B cell (primary cell): ENCODE data around the gene ATP6V1B1. TPM values are rescaled to one million over a fixed set of nuclear protein-coding genes. Genes with fewer than 3 reads are reported as not detected.

ENCODE experiments used
- ATAC-seq: fragments of 200-7000 bp; cut with Tn5 transposase; one replicate; pipeline ENCODE4 v1.10.0; 2021; ENCODE audit warnings: low read depth, mild to moderate bottlenecking, moderate number of reproducible peaks, moderate library complexity
- CTCF ChIA-PET: fragments of 350-600 bp; sonication (Branson Sonifier 250); formaldehyde crosslinking; loops from one replicate; lab custom pipeline; 2021; ENCODE audit warnings: antibody characterized with exemption, inconsistent platforms; lab: Charles Lee
- POLR2A ChIA-PET: fragments of 350-600 bp; sonication (Branson Sonifier 250); formaldehyde crosslinking; loops from one replicate; lab custom pipeline; 2021; ENCODE audit warnings: antibody characterized with exemption; lab: Charles Lee
- DNase-seq: peaks from one replicate; pipeline ENCODE4 v3.0.0; 2013
- H2AFZ ChIP-seq: 2 replicates; pipeline ENCODE4 v1.6.1; 2012; ENCODE audit warnings: mild to moderate bottlenecking, low read depth, low read length; ENCODE audit not compliant: insufficient read depth, poor library complexity, severe bottlenecking
- H3K27ac ChIP-seq, 2 donors: 1 replicate in 1 of 2; 2 replicates in 1 of 2; pipeline ENCODE4 v1.5.1; 2012 to 2013; ENCODE audit warnings: low read length in 2 of 2, mild to moderate bottlenecking in 2 of 2, moderate library complexity in 1 of 2
- H3K27me3 ChIP-seq, 4 experiments: fragments of 200-600 bp in 1 of 4; sonication (generic) in 1 of 4; replicated peaks in 1 of 4; 1 replicate in 2 of 4; 2 replicates in 2 of 4; pipeline versions ENCODE4 v1.6.1 to v1.7.0; 2013 to 2016; ENCODE audit warnings: low read length in 3 of 4, mild to moderate bottlenecking in 2 of 4, mixed read lengths in 1 of 4, moderate library complexity in 1 of 4; ENCODE audit not compliant: insufficient read depth in 4 of 4, control insufficient read depth in 3 of 4; ENCODE audit errors: control extremely low read depth in 1 of 4
- H3K36me3 ChIP-seq, 2 experiments: replicated peaks in 1 of 2; 1 replicate in 1 of 2; 2 replicates in 1 of 2; pipeline versions ENCODE4 v1.6.1 to v1.7.1; 2013; ENCODE audit warnings: low read length in 1 of 2; ENCODE audit not compliant: insufficient read depth in 2 of 2, control insufficient read depth in 1 of 2; ENCODE audit errors: control extremely low read depth in 1 of 2, extremely low read depth in 1 of 2
- H3K4me1 ChIP-seq, 2 donors: fragments of 200-600 bp in 1 of 2; sonication (generic) in 1 of 2; 1 replicate in 1 of 2; 2 replicates in 1 of 2; pipeline versions ENCODE4 v1.5.1 to v1.6.1; 2013 to 2017; ENCODE audit warnings: low read length in 2 of 2; ENCODE audit not compliant: control insufficient read depth in 2 of 2, insufficient read depth in 2 of 2
- H3K4me2 ChIP-seq: replicated peaks from 2 replicates; pipeline ENCODE3; 2012; ENCODE audit warnings: mild to moderate bottlenecking, low read depth, low read length; ENCODE audit not compliant: poor library complexity, severe bottlenecking
- H3K4me3 ChIP-seq, 5 experiments: fragments of 200-600 bp in 1 of 5; sonication (generic) in 1 of 5; 1 replicate in 3 of 5; 2 replicates in 2 of 5; pipeline versions ENCODE4 v1.5.1 to v1.7.0; 2011 to 2016; ENCODE audit warnings: low read length in 4 of 5, mild to moderate bottlenecking in 4 of 5, low read depth in 2 of 5, control low read depth in 1 of 5, moderate library complexity in 1 of 5; ENCODE audit not compliant: insufficient read depth in 1 of 5; ENCODE audit errors: control extremely low read depth in 1 of 5, extremely low read depth in 1 of 5
- H3K79me2 ChIP-seq: fragments of 200-600 bp; sonication (generic); one replicate; pipeline ENCODE4 v1.6.0; 2016; ENCODE audit warnings: low read length; ENCODE audit not compliant: control insufficient read depth, insufficient read depth
- H3K9ac ChIP-seq: fragments of 200-600 bp; sonication (generic); 2 replicates; pipeline ENCODE4 v1.6.1; 2017; ENCODE audit warnings: mild to moderate bottlenecking, low read length, moderate library complexity
- H3K9me3 ChIP-seq, 3 donors: one replicate each; pipeline versions ENCODE4 v1.6.1 to v1.7.1; 2013; ENCODE audit warnings: low read length in 2 of 3; ENCODE audit not compliant: control insufficient read depth in 2 of 3, insufficient read depth in 1 of 3; ENCODE audit errors: control extremely low read depth in 1 of 3
- H4K20me1 ChIP-seq: 2 replicates; pipeline ENCODE4 v1.6.0; 2012; ENCODE audit warnings: mild to moderate bottlenecking, low read length; ENCODE audit not compliant: insufficient read depth, control insufficient read depth, poor library complexity, severe bottlenecking
- H3K27ac Mint-ChIP-seq: one replicate; pipeline ENCODE4 v1.8.0; 2021; ENCODE audit warnings: mixed read lengths
- H3K27me3 Mint-ChIP-seq: one replicate; pipeline ENCODE4 v1.8.0; 2021; ENCODE audit warnings: mixed read lengths
- H3K4me1 Mint-ChIP-seq: one replicate; pipeline ENCODE4 v1.8.0; 2021; ENCODE audit warnings: mixed read lengths
- H3K4me3 Mint-ChIP-seq: one replicate; pipeline ENCODE4 v1.8.0; 2021; ENCODE audit warnings: mixed read lengths
- H3K9me3 Mint-ChIP-seq: one replicate; pipeline ENCODE4 v1.8.0; 2022; ENCODE audit warnings: mixed read lengths; ENCODE audit not compliant: insufficient read depth
- CTCF ChIP-seq: fragments of 200-600 bp; IDR thresholded peaks from one replicate; pipeline ENCODE4 v1.8.0; 2022; ENCODE audit warnings: antibody characterized with exemption, mild to moderate bottlenecking
- EZH2 ChIP-seq: IDR thresholded peaks from 2 replicates; pipeline ENCODE4 v1.6.1; 2012; ENCODE audit warnings: borderline replicate concordance, low read depth, mild to moderate bottlenecking, moderate library complexity, low read length; ENCODE audit not compliant: insufficient read depth, poor library complexity, severe bottlenecking
- WGBS: methylation state at CpG from one replicate; pipeline ENCODE4 v1.1.5; 2013; ENCODE audit warnings: missing lambda C conversion rate; ENCODE audit not compliant: insufficient coverage; 5-methylcytosine and 5-hydroxymethylcytosine counted together
- intact Hi-C: fragments of 100-400 bp; cut with micrococcal nuclease; formaldehyde crosslinking; loops from one replicate; pipeline ENCODE4 v1.10.0; 2022
- polyA minus RNA-seq: library from RNA; depleted of rRNA, polyadenylated mRNA; stranded (reverse); fragments of >200 nt; gene quantifications from 2 replicates; pipeline ENCODE4 v1.2.3, GENCODE V29; 2012
- polyA plus RNA-seq: library from polyadenylated mRNA; depleted of rRNA; stranded (reverse); fragments of >200 nt; gene quantifications from 2 replicates; pipeline ENCODE4 v1.2.3, GENCODE V29; 2012
- total RNA-seq, 2 donors: library from RNA; stranded (reverse); fragments of 120-200 nt in 1 of 2; gene quantifications; 1 replicate in 1 of 2; 2 replicates in 1 of 2; pipeline versions ENCODE4 v1.2.3 to v1.2.4, GENCODE V29; 2013 to 2022

The ATP6V1B1 gene
- total RNA-seq (not detected in 2 replicates), polyA plus RNA-seq (not detected in 2 replicates), polyA minus RNA-seq (not detected in 2 replicates)
- total RNA-seq (2013), result not detected

DNA sequence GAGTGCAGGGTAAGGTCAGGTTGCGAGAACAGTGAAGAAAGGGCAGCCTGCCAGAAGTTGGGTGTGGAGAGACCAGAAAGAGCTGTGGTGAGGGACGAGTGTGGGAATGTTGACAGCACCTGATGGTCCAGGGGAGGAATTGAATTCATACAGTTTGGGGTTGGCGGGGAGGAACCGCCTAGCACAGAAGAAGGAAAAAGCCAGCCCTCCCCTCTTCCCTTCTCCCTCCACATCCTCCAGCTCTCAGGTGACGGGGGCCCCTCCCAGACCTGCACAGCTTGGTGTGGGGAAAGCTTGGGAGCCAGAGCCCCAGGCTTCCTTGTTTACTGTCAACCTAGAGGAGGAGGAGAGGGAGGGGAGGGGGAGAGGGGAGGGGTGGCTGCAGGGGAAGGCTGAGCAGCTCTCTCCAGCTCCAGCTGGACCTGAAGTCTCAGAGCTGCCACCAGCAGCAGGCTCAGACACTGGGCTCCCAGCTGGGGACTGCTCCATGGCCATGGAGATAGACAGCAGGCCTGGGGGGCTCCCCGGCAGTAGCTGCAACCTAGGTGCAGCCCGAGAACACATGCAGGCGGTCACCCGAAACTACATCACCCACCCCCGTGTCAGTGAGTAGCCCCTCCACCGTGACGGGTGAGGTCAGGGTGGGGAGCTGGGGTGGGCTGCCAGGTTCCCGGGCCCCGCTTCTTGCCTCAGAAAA lies at the start of gene ATP6V1B1:
Gene ATP6V1B1 (plus strand): TSS at position 433 of the 697 bp plus-strand sequence. CDS start 55 bp downstream, at position 488.
- no peaks in the 10 kb centered on the region for H4K20me1 ChIP-seq
- H3K36me3 ChIP-seq, result no peaks in the 10 kb centered on the region
- POLR2A ChIA-PET, result no interaction called here
- no peaks in the 10 kb centered on the region for H3K79me2 ChIP-seq
- CTCF ChIA-PET, result interaction anchor here (0.8 to 2.9 kb wide), 2 partner anchors 10 to 11 kb away, joined by 3 to 8 read pairs; no protein-coding TSS in a partner anchor
- peaks cover 0 to 5% (median 0%) of the 10 kb centered on the region in 3 donors for H3K9me3 ChIP-seq
- H3K4me1 ChIP-seq, result peaks cover 6% of the 10 kb centered on the region in 2 donors
- no peak within 1 kb of the TSS for H3K9ac ChIP-seq
- H2AFZ ChIP-seq, result no peak within 1 kb of the TSS
- intact Hi-C loops, result no loop called here
- DNase-seq (no peak), ATAC-seq (no peak)
- H3K27me3 ChIP-seq, result peaks cover 0 to 2% (median 0%) of the 10 kb centered on the region in 4 experiments
- no peak within 1 kb of the TSS for H3K4me3 Mint-ChIP-seq
- no peak within 1 kb of the TSS for H3K27ac ChIP-seq
- peaks cover 23% of the 10 kb centered on the region for H3K27me3 Mint-ChIP-seq
- no peak within 1 kb of the TSS for H3K4me2 ChIP-seq
- H3K9me3 Mint-ChIP-seq, result no peaks in the 10 kb centered on the region
- 85% methylated on average over 9 of the region's 14 CpGs for WGBS
- no peak within 1 kb of the TSS for H3K4me3 ChIP-seq
- H3K27ac Mint-ChIP-seq, result no peak within 1 kb of the TSS
- H3K4me1 Mint-ChIP-seq, result peaks cover 7% of the 10 kb centered on the region
- TF ChIP-seq CTCF (no peak), EZH2 (no peak)

DNA sequence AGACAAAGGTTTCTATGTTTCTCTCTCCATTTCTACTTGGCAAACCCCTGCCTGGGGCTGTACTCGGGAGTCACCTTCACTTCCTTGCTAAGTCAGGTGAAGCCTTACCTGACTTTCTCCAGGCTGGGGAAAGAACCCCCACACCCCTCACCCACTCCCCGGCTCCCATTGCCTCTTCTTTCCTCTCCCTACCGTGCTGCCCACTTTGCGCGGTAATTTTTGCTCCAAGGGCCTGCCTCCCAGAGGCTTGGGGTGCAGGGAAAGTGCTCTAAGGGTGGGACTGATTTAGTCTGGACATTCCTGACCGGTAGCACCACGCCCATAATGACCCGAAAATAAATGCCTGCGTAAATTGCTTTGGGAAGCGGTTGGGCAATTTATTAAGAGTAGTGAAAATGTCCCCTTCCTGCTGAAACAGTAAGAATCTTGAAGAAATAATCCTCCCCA lies 49.1 kb upstream of the ATP6V1B1 start:
- no peaks in the 10 kb centered on the region for H3K79me2 ChIP-seq
- H4K20me1 ChIP-seq, result no peaks in the 10 kb centered on the region
- Mint-ChIP-seq H3K27me3 (peaks cover 85% of the 10 kb centered on the region), H3K4me1 (peaks cover 31% of the 10 kb centered on the region), H3K4me3 (peak overlapping the region; percentile 67), H3K27ac (no peak overlapping the region), H3K9me3 (peaks cover 5% of the 10 kb centered on the region)
- no peak overlapping the region for H3K9ac ChIP-seq
- ChIA-PET CTCF (no interaction called here), POLR2A (no interaction called here)
- H3K27me3 ChIP-seq, result peaks cover 0 to 71% (median 56%) of the 10 kb centered on the region in 4 experiments
- TF ChIP-seq EZH2 (no peak), CTCF (no peak)
- intact Hi-C loops, result no loop called here
- peaks cover 31 to 34% of the 10 kb centered on the region in 2 donors for H3K4me1 ChIP-seq
- no peak overlapping the region for H2AFZ ChIP-seq
- H3K27ac ChIP-seq, result no peak overlapping the region
- no peaks in the 10 kb centered on the region for H3K36me3 ChIP-seq
- 13% methylated on average over 3 of the region's 10 CpGs for WGBS
- peaks cover 1 to 40% (median 2%) of the 10 kb centered on the region in 3 donors for H3K9me3 ChIP-seq
- peak overlapping the region; percentile 79 for H3K4me2 ChIP-seq
- DNase-seq (no peak), ATAC-seq (no peak)
- H3K4me3 ChIP-seq, result no peak overlapping the region
